ENCODE results near the gene HCCS.
"Not testable (repeated sequence)": the region's sequence is repeated elsewhere in the genome, so short reads cannot be mapped to it uniquely, and the experiment has no call there.

The HCCS gene

GRCh38 chrX:11100281-11101035 lies 10.7 kb upstream of the HCCS start:
- Histone ChIP-seq H3K27me3 (ENCODE audit: control insufficient read depth, insufficient read depth, low read length) (no peaks in the 10 kb centered on the region), H3K4me1 (ENCODE audit: control insufficient read depth, insufficient read depth, low read length) (peaks cover 20% of the 10 kb centered on the region), H3K36me3 (ENCODE audit: control insufficient read depth, insufficient read depth, low read length) (no peaks in the 10 kb centered on the region), H3K4me3 (ENCODE audit: low read depth, low read length) (no peak overlapping the region), H3K9ac (ENCODE audit: low read depth, low read length) (no peak overlapping the region), H3K27ac (ENCODE audit: low read depth, low read length) (peak overlapping the region; percentile 23), H3K9me3 (ENCODE audit: control insufficient read depth, insufficient read depth, low read length) (no peaks in the 10 kb centered on the region)

- no peak overlapping the region for H3K9ac ChIP-seq (ENCODE audit: low read depth, low read length)
Measured at GRCh38 chrX:11103006-11103405, 8.1 kb upstream of the HCCS start.

GRCh38 chrX:11103751-11104150 lies 7.4 kb upstream of the HCCS start:
- peaks cover 20% of the 10 kb centered on the region for H3K4me1 ChIP-seq (ENCODE audit: control insufficient read depth, insufficient read depth, low read length)
- no peak overlapping the region for H3K9ac ChIP-seq (ENCODE audit: low read depth, low read length)
- no peaks in the 10 kb centered on the region for H3K9me3 ChIP-seq (ENCODE audit: control insufficient read depth, insufficient read depth, low read length)
- H3K4me3 ChIP-seq (ENCODE audit: low read depth, low read length), result no peak overlapping the region
- no peak overlapping the region for H3K27ac ChIP-seq (ENCODE audit: low read depth, low read length)
- H3K27me3 ChIP-seq (ENCODE audit: control insufficient read depth, insufficient read depth, low read length), result no peaks in the 10 kb centered on the region
- no peaks in the 10 kb centered on the region for H3K36me3 ChIP-seq (ENCODE audit: control insufficient read depth, insufficient read depth, low read length)

More at GRCh38 chrX:11103006-11103405, 8.1 kb upstream of the HCCS start:
- Histone ChIP-seq H3K4me3 (ENCODE audit: low read depth, low read length) (no peak overlapping the region), H3K4me1 (ENCODE audit: control insufficient read depth, insufficient read depth, low read length) (peaks cover 20% of the 10 kb centered on the region), H3K9me3 (ENCODE audit: control insufficient read depth, insufficient read depth, low read length) (no peaks in the 10 kb centered on the region), H3K27ac (ENCODE audit: low read depth, low read length) (no peak overlapping the region), H3K27me3 (ENCODE audit: control insufficient read depth, insufficient read depth, low read length) (no peaks in the 10 kb centered on the region), H3K36me3 (ENCODE audit: control insufficient read depth, insufficient read depth, low read length) (no peaks in the 10 kb centered on the region)

- no peak overlapping the region for H3K27ac ChIP-seq (ENCODE audit: low read depth, low read length)
Measured at GRCh38 chrX:11105080-11105479, 6.1 kb upstream of the HCCS start.

GRCh38 chrX:11108253-11108941 lies 2.7 kb upstream of the HCCS start:
- H3K27me3 ChIP-seq (ENCODE audit: control insufficient read depth, insufficient read depth, low read length), result no peaks in the 10 kb centered on the region
- 0 out of 2 replicates have a peak, but pooled peaks cover 4% of the 10 kb centered on the region for H3K4me1 ChIP-seq (ENCODE audit: control insufficient read depth, insufficient read depth, low read length)
- H3K4me3 ChIP-seq (ENCODE audit: low read depth, low read length), result no peak overlapping the region
- H3K9ac ChIP-seq (ENCODE audit: low read depth, low read length), result no peak overlapping the region
- peaks cover 4% of the 10 kb centered on the region for H3K36me3 ChIP-seq (ENCODE audit: control insufficient read depth, insufficient read depth, low read length)
- no peak overlapping the region for H3K27ac ChIP-seq (ENCODE audit: low read depth, low read length)
- no peaks in the 10 kb centered on the region for H3K9me3 ChIP-seq (ENCODE audit: control insufficient read depth, insufficient read depth, low read length)

More at GRCh38 chrX:11105080-11105479, 6.1 kb upstream of the HCCS start:
- no peaks in the 10 kb centered on the region for H3K27me3 ChIP-seq (ENCODE audit: control insufficient read depth, insufficient read depth, low read length)
- peaks cover 20% of the 10 kb centered on the region for H3K4me1 ChIP-seq (ENCODE audit: control insufficient read depth, insufficient read depth, low read length)
- no peak overlapping the region for H3K4me3 ChIP-seq (ENCODE audit: low read depth, low read length)
- no peaks in the 10 kb centered on the region for H3K9me3 ChIP-seq (ENCODE audit: control insufficient read depth, insufficient read depth, low read length)
- no peaks in the 10 kb centered on the region for H3K36me3 ChIP-seq (ENCODE audit: control insufficient read depth, insufficient read depth, low read length)
- H3K9ac ChIP-seq (ENCODE audit: low read depth, low read length), result no peak overlapping the region

GRCh38 chrX:11109968-11110367 lies 1.2 kb upstream of the HCCS start:
- no peaks in the 10 kb centered on the region for H3K27me3 ChIP-seq (ENCODE audit: control insufficient read depth, insufficient read depth, low read length)
- H3K9ac ChIP-seq (ENCODE audit: low read depth, low read length), result no peak overlapping the region
- 0 out of 2 replicates have a peak, but pooled peaks cover 4% of the 10 kb centered on the region for H3K4me1 ChIP-seq (ENCODE audit: control insufficient read depth, insufficient read depth, low read length)
- no peak overlapping the region for H3K4me3 ChIP-seq (ENCODE audit: low read depth, low read length)
- no peaks in the 10 kb centered on the region for H3K9me3 ChIP-seq (ENCODE audit: control insufficient read depth, insufficient read depth, low read length)
- no peak overlapping the region for H3K27ac ChIP-seq (ENCODE audit: low read depth, low read length)
- H3K36me3 ChIP-seq (ENCODE audit: control insufficient read depth, insufficient read depth, low read length), result peaks cover 19% of the 10 kb centered on the region

GRCh38 chrX:11111947-11112346 lies 815 bp downstream of the HCCS start:
- H3K27ac ChIP-seq (ENCODE audit: low read depth, low read length), result no peak overlapping the region
- peaks cover 38% of the 10 kb centered on the region for H3K36me3 ChIP-seq (ENCODE audit: control insufficient read depth, insufficient read depth, low read length)
- no peaks in the 10 kb centered on the region for H3K9me3 ChIP-seq (ENCODE audit: control insufficient read depth, insufficient read depth, low read length)
- H3K4me3 ChIP-seq (ENCODE audit: low read depth, low read length), result peak overlapping the region; percentile 81
- H3K4me1 ChIP-seq (ENCODE audit: control insufficient read depth, insufficient read depth, low read length), result 0 out of 2 replicates have a peak, but pooled peaks cover 4% of the 10 kb centered on the region
- peak overlapping the region; percentile 93; the same call in 1 of the 2 replicates for H3K9ac ChIP-seq (ENCODE audit: low read depth, low read length)
- H3K27me3 ChIP-seq (ENCODE audit: control insufficient read depth, insufficient read depth, low read length), result no peaks in the 10 kb centered on the region

GRCh38 chrX:11113731-11114130 lies 2.6 kb downstream of the HCCS start:
- Histone ChIP-seq H3K9me3 (ENCODE audit: control insufficient read depth, insufficient read depth, low read length) (no peaks in the 10 kb centered on the region), H3K4me1 (ENCODE audit: control insufficient read depth, insufficient read depth, low read length) (0 out of 2 replicates have a peak, but pooled peaks cover 4% of the 10 kb centered on the region), H3K4me3 (ENCODE audit: low read depth, low read length) (no peak overlapping the region), H3K27me3 (ENCODE audit: control insufficient read depth, insufficient read depth, low read length) (no peaks in the 10 kb centered on the region), H3K27ac (ENCODE audit: low read depth, low read length) (no peak overlapping the region), H3K36me3 (ENCODE audit: control insufficient read depth, insufficient read depth, low read length) (peaks cover 56% of the 10 kb centered on the region), H3K9ac (ENCODE audit: low read depth, low read length) (no peak overlapping the region)

GRCh38 chrX:11117745-11118144 lies 6.6 kb downstream of the HCCS start:
- Histone ChIP-seq H3K4me1 (ENCODE audit: control insufficient read depth, insufficient read depth, low read length) (no peaks in the 10 kb centered on the region), H3K9me3 (ENCODE audit: control insufficient read depth, insufficient read depth, low read length) (no peaks in the 10 kb centered on the region), H3K9ac (ENCODE audit: low read depth, low read length) (no peak overlapping the region), H3K4me3 (ENCODE audit: low read depth, low read length) (no peak overlapping the region), H3K36me3 (ENCODE audit: control insufficient read depth, insufficient read depth, low read length) (peaks cover 96% of the 10 kb centered on the region), H3K27ac (ENCODE audit: low read depth, low read length) (no peak overlapping the region), H3K27me3 (ENCODE audit: control insufficient read depth, insufficient read depth, low read length) (no peaks in the 10 kb centered on the region)

- Histone ChIP-seq H3K27ac (ENCODE audit: low read depth, low read length) (no peak overlapping the region), H3K9me3 (ENCODE audit: control insufficient read depth, insufficient read depth, low read length) (no peaks in the 10 kb centered on the region), H3K27me3 (ENCODE audit: control insufficient read depth, insufficient read depth, low read length) (no peaks in the 10 kb centered on the region), H3K4me3 (ENCODE audit: low read depth, low read length) (no peak overlapping the region), H3K36me3 (ENCODE audit: control insufficient read depth, insufficient read depth, low read length) (peaks cover 84% of the 10 kb centered on the region), H3K4me1 (ENCODE audit: control insufficient read depth, insufficient read depth, low read length) (no peaks in the 10 kb centered on the region), H3K9ac (ENCODE audit: low read depth, low read length) (no peak overlapping the region)
Measured at GRCh38 chrX:11119313-11119943, 8.3 kb downstream of the HCCS start.

- H3K9me3 ChIP-seq (ENCODE audit: control insufficient read depth, insufficient read depth, low read length); H3K27ac ChIP-seq (ENCODE audit: low read depth, low read length): not testable (repeated sequence)
Measured at GRCh38 chrX:11123087-11123486, 12.0 kb downstream of the HCCS start.

More at GRCh38 chrX:11123087-11123486, 12.0 kb downstream of the HCCS start:
- not testable (repeated sequence) for H3K4me1 ChIP-seq (ENCODE audit: control insufficient read depth, insufficient read depth, low read length); H3K9ac ChIP-seq (ENCODE audit: low read depth, low read length); H3K4me3 ChIP-seq (ENCODE audit: low read depth, low read length); H3K27me3 ChIP-seq (ENCODE audit: control insufficient read depth, insufficient read depth, low read length)
- H3K36me3 ChIP-seq (ENCODE audit: control insufficient read depth, insufficient read depth, low read length), result peaks cover 47% of the 10 kb centered on the region
